Keratinocyte (primary cell): Measurements from ENCODE around the gene MYMX. TPM values are rescaled to one million over a fixed set of nuclear protein-coding genes. Genes with fewer than 3 reads are reported as not detected.

ENCODE experiments used
- DNase-seq: peaks from one replicate; pipeline ENCODE4 v3.0.0-alpha.2; 2011; ENCODE audit warnings: low read depth, missing footprints, low spot score
- FAIRE-seq: peaks from 2 replicates; lab custom pipeline; 2011; peaks lifted over from hg19 to GRCh38; lab: Jason Lieb, UNC
- H2AFZ ChIP-seq: 2 replicates; pipeline ENCODE4 v1.6.0; 2012; ENCODE audit warnings: low read length, control low read depth, inconsistent platforms; ENCODE audit not compliant: control insufficient read depth
- H3K27ac ChIP-seq: 2 replicates; pipeline ENCODE4 v1.5.1; 2011; ENCODE audit warnings: low read length; ENCODE audit not compliant: control insufficient read depth, insufficient read depth
- H3K27me3 ChIP-seq: 3 replicates; pipeline ENCODE4 v1.6.0; 2011; ENCODE audit warnings: low read length; ENCODE audit not compliant: control insufficient read depth, insufficient read depth; ENCODE audit errors: extremely low read depth
- H3K36me3 ChIP-seq, 2 experiments: 2 replicates in 1 of 2; 3 replicates in 1 of 2; pipeline ENCODE4 v1.5.1; 2011; ENCODE audit warnings: low read length in 2 of 2, mild to moderate bottlenecking in 1 of 2; ENCODE audit not compliant: control insufficient read depth in 2 of 2, insufficient read depth in 2 of 2; ENCODE audit errors: extremely low read depth in 1 of 2
- H3K4me1 ChIP-seq: 3 replicates; pipeline ENCODE4 v1.5.1; 2011; ENCODE audit warnings: low read length; ENCODE audit not compliant: control insufficient read depth, insufficient read depth; ENCODE audit errors: extremely low read depth
- H3K4me2 ChIP-seq: 3 replicates; pipeline ENCODE4 v1.6.0; 2011; ENCODE audit warnings: low read depth, low read length; ENCODE audit not compliant: control insufficient read depth, insufficient read depth; ENCODE audit errors: extremely low read depth
- H3K4me3 ChIP-seq, 3 experiments: fragments of 200-600 bp in 1 of 3; sonication (generic) in 1 of 3; 2 replicates in 2 of 3; 3 replicates in 1 of 3; pipeline ENCODE4 v1.5.1; 2011 to 2016; ENCODE audit warnings: low read length in 3 of 3, mild to moderate bottlenecking in 3 of 3, control low read depth in 2 of 3, inconsistent platforms in 1 of 3, low read depth in 1 of 3, mixed read lengths in 1 of 3, mixed run types in 1 of 3, moderate library complexity in 1 of 3; ENCODE audit not compliant: control insufficient read depth in 2 of 3, insufficient read depth in 2 of 3; ENCODE audit errors: extremely low read depth in 1 of 3
- H3K79me2 ChIP-seq: 2 replicates; pipeline ENCODE4 v1.6.0; 2012; ENCODE audit warnings: low read length; ENCODE audit not compliant: control insufficient read depth, insufficient read depth
- H3K9ac ChIP-seq: 3 replicates; pipeline ENCODE4 v1.6.0; 2011; ENCODE audit warnings: low read length; ENCODE audit not compliant: control insufficient read depth, insufficient read depth; ENCODE audit errors: extremely low read depth
- H3K9me1 ChIP-seq: 3 replicates; pipeline ENCODE4 v1.6.0; 2011; ENCODE audit warnings: low read length; ENCODE audit not compliant: control insufficient read depth, insufficient read depth; ENCODE audit errors: extremely low read depth
- H3K9me3 ChIP-seq: 2 replicates; pipeline ENCODE4 v1.5.1; 2012; ENCODE audit warnings: low read depth, low read length; ENCODE audit not compliant: control insufficient read depth
- H4K20me1 ChIP-seq: 3 replicates; pipeline ENCODE4 v1.6.0; 2011; ENCODE audit warnings: low read length; ENCODE audit not compliant: control insufficient read depth, insufficient read depth; ENCODE audit errors: extremely low read depth
- EZH2 ChIP-seq: IDR thresholded peaks from one replicate; pipeline ENCODE4 v1.6.1; 2012; ENCODE audit warnings: inconsistent platforms, mild to moderate bottlenecking, low read length, moderate library complexity
- dilution Hi-C: fragments of 300-500 bp; cut with MboI; formaldehyde crosslinking; loops from one replicate; pipeline ENCODE4 v1.7.0; 2020; ENCODE audit warnings: low sequenced_read_pairs; ENCODE audit not compliant: extremely low pct_ligation_motif_present
- polyA plus RNA-seq, 5 experiments: library from polyadenylated mRNA; depleted of rRNA in 3 of 5; stranded (reverse) in 3 of 5; stranded (forward) in 1 of 5; unstranded in 1 of 5; fragments of >200 nt; gene quantifications; 1 replicate in 1 of 5; 2 replicates in 3 of 5; 3 replicates in 1 of 5; pipeline versions ENCODE4 v1.2.1 to v1.2.3, GENCODE V29; 2011 to 2012; ENCODE audit warnings: missing spikeins in 2 of 5, low read depth in 1 of 5, low replicate concordance in 1 of 5
- TF ChIP-seq, protein P1 (sequence below), 3 experiments: IDR thresholded peaks in 1 of 3; conservative IDR thresholded peaks in 1 of 3; optimal IDR thresholded peaks in 1 of 3; 2 replicates in 2 of 3; 3 replicates in 1 of 3; pipeline versions ENCODE3 to v1.5.1; 2011; ENCODE audit warnings: low read length in 3 of 3, mild to moderate bottlenecking in 3 of 3, moderate library complexity in 2 of 3, control low read depth in 1 of 3, inconsistent platforms in 1 of 3; ENCODE audit not compliant: insufficient read depth in 2 of 3; ENCODE audit errors: extremely low read depth in 1 of 3

MYMX gene
- polyA plus RNA-seq, 1 donor (not counting 4 experiments of a cell fraction or from before 2014, with no cell fraction given), result 0.09 TPM

DNA sequence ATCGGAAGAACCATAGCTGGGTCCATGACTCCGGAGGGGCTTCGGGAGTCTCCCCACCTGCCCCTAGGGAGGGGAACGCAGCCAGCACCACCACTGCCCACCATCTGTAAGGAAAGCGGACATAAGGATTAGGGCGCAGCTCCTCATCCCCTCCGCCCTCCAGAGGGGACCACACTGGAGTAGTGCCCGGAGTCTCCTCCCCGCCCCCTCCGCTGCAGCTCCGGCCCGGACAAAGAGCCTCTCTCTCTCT is 40.0 kb downstream of the MYMX start:
- H3K4me3 ChIP-seq, result peak overlapping the region; percentile 81 to 94 (median 90)
- dilution Hi-C loops, result no loop called here
- H3K9ac ChIP-seq, result peak overlapping the region; percentile 92
- H3K27ac ChIP-seq, result peak overlapping the region; percentile 73
- peak overlapping the region; percentile 98 for H3K4me2 ChIP-seq
- TF ChIP-seq, protein P1, sequence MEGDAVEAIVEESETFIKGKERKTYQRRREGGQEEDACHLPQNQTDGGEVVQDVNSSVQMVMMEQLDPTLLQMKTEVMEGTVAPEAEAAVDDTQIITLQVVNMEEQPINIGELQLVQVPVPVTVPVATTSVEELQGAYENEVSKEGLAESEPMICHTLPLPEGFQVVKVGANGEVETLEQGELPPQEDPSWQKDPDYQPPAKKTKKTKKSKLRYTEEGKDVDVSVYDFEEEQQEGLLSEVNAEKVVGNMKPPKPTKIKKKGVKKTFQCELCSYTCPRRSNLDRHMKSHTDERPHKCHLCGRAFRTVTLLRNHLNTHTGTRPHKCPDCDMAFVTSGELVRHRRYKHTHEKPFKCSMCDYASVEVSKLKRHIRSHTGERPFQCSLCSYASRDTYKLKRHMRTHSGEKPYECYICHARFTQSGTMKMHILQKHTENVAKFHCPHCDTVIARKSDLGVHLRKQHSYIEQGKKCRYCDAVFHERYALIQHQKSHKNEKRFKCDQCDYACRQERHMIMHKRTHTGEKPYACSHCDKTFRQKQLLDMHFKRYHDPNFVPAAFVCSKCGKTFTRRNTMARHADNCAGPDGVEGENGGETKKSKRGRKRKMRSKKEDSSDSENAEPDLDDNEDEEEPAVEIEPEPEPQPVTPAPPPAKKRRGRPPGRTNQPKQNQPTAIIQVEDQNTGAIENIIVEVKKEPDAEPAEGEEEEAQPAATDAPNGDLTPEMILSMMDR (optimal IDR thresholded peaks at IDR 0.05 in 1 of 3, IDR thresholded peaks at IDR 0.05 in 1 of 3, conservative IDR thresholded peaks at IDR 0.05 in 1 of 3; ENCODE audit: extremely low read depth in 1 of 3, insufficient read depth in 2 of 3, low read length in 3 of 3), result no peak
- TF ChIP-seq EZH2, result no peak
- no peaks in the 10 kb centered on the region for H3K9me3 ChIP-seq
- peaks cover 32% of the 10 kb centered on the region for H3K79me2 ChIP-seq
- peaks cover 18% of the 10 kb centered on the region for H3K4me1 ChIP-seq
- FAIRE-seq (no peak), DNase-seq (no peak)
- H3K36me3 ChIP-seq, result peaks cover 40 to 51% of the 10 kb centered on the region in 2 experiments
- H4K20me1 ChIP-seq, result peaks cover 46% of the 10 kb centered on the region
- no peaks in the 10 kb centered on the region for H3K27me3 ChIP-seq
- peak overlapping the region; percentile 3 for H2AFZ ChIP-seq
- H3K9me1 ChIP-seq, result peaks cover 2% of the 10 kb centered on the region

DNA sequence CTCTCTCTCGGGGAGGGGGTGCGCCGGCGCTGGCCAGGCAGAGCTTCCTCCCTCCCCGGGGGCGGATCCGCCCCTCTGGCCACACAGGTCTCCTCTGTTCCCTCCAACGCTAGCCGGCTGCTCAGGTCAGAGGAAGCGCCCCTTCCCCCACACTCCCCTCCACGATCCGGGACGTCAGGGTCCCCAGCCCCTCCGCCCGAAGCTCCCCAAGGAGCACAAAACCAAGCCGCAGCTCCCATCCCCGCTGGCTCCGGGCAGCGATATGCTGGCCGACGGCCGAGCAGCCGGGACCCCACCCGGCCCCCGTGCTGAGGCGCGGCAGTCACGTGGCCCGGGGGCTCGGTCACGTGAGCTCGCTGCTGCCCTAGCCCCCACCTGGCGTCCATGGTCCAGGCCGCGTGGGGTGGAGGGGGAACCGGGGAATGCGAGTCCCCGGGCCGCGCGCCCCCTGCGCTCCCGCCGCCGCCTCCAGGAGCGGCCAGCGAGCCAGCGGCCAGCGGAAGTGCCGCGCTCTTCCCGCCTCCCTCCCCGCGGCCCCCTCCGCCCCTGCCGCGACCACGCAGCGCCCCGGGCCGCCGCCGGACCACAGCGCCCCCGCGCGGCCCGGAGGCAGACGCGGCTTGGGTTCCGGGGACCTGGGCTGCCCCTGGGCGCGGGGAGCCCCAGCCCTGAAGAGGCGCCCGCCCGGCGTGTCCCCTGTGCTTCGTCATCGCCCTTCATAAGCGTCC is 40.5 kb downstream of the MYMX start, which contains the start of gene SLC35B2:
Gene SLC35B2 (minus strand): TSS at position 504 of the 728 bp plus-strand sequence. CDS start 118 bp downstream, at position 386.
- dilution Hi-C loops, result no loop called here
- no peak for DNase-seq
- TF ChIP-seq, protein P1 (optimal IDR thresholded peaks at IDR 0.05 in 1 of 3, IDR thresholded peaks at IDR 0.05 in 1 of 3, conservative IDR thresholded peaks at IDR 0.05 in 1 of 3; ENCODE audit: extremely low read depth in 1 of 3, insufficient read depth in 2 of 3, low read length in 3 of 3), result peak in 2 of 3 experiments; percentile 48 to 79
- TF ChIP-seq EZH2, result no peak
- Histone ChIP-seq H3K4me2 (peak within 1 kb of the TSS; percentile 98), H3K4me1 (peaks cover 19% of the 10 kb centered on the region), H2AFZ (peak within 1 kb of the TSS; percentile 44), H4K20me1 (peaks cover 41% of the 10 kb centered on the region), H3K79me2 (peaks cover 29% of the 10 kb centered on the region), H3K4me3 (peak within 1 kb of the TSS; percentile 81 to 94 (median 90)), H3K9ac (peak within 1 kb of the TSS; percentile 92), H3K9me1 (peaks cover 2% of the 10 kb centered on the region), H3K9me3 (no peaks in the 10 kb centered on the region), H3K27ac (peak within 1 kb of the TSS; percentile 73), H3K36me3 (peaks cover 35 to 48% of the 10 kb centered on the region in 2 experiments), H3K27me3 (no peaks in the 10 kb centered on the region)
- FAIRE-seq, result no peak
